Osteoblast (primary cell): ENCODE data around the gene NANS. TPM values are rescaled to one million over a fixed set of nuclear protein-coding genes. Genes with fewer than 3 reads are reported as not detected.
A peak's percentile ranks its signal among the peaks of the same experiment; 100 is the strongest.

Experiments
- DNase-seq: peaks from one replicate; pipeline ENCODE4 v3.0.0; 2011; ENCODE audit warnings: low spot score, mixed read lengths; ENCODE audit not compliant: insufficient read length; ENCODE audit errors: missing footprints
- H2AFZ ChIP-seq: 2 replicates; pipeline ENCODE4 v1.6.0; 2011; ENCODE audit warnings: mild to moderate bottlenecking, low read length
- H3K27ac ChIP-seq: 2 replicates; pipeline ENCODE4 v1.5.1; 2011; ENCODE audit warnings: mild to moderate bottlenecking, low read depth, low read length, moderate library complexity
- H3K27me3 ChIP-seq: 2 replicates; pipeline ENCODE4 v1.6.0; 2012; ENCODE audit warnings: mild to moderate bottlenecking, control low read depth, inconsistent platforms, low read length, moderate library complexity; ENCODE audit not compliant: insufficient read depth
- H3K36me3 ChIP-seq: 2 replicates; pipeline ENCODE4 v1.5.1; 2011; ENCODE audit warnings: mild to moderate bottlenecking, low read length, control low read depth, moderate library complexity; ENCODE audit not compliant: insufficient read depth
- H3K4me1 ChIP-seq: 2 replicates; pipeline ENCODE4 v1.5.1; 2011; ENCODE audit warnings: mild to moderate bottlenecking, low read length, control low read depth, moderate library complexity; ENCODE audit not compliant: insufficient read depth
- H3K4me2 ChIP-seq: 2 replicates; pipeline ENCODE4 v1.6.0; 2011; ENCODE audit warnings: mild to moderate bottlenecking, low read length; ENCODE audit not compliant: insufficient read depth
- H3K4me3 ChIP-seq: fragments of 200-600 bp; sonication (generic); 3 replicates; pipeline ENCODE4 v1.5.1; 2012; ENCODE audit warnings: mild to moderate bottlenecking, low read length, inconsistent platforms; ENCODE audit not compliant: insufficient read depth
- H3K79me2 ChIP-seq: 2 replicates; pipeline ENCODE4 v1.6.0; 2012; ENCODE audit warnings: mild to moderate bottlenecking, low read length, control low read depth, inconsistent platforms; ENCODE audit not compliant: insufficient read depth
- H3K9me3 ChIP-seq: 2 replicates; pipeline ENCODE4 v1.5.1; 2011; ENCODE audit warnings: low read depth, low read length, control low read depth
- H4K20me1 ChIP-seq: 2 replicates; pipeline ENCODE4 v1.6.0; 2012; ENCODE audit warnings: mild to moderate bottlenecking, low read length, control low read depth; ENCODE audit not compliant: insufficient read depth
- total RNA-seq: library from RNA; depleted of rRNA; stranded (reverse); fragments of >200 nt; gene quantifications from 2 replicates; pipeline ENCODE4 v1.2.3, GENCODE V29; 2012
- TF ChIP-seq, protein P1 (sequence below): IDR thresholded peaks from 2 replicates; pipeline ENCODE4 v1.5.1; 2011; ENCODE audit warnings: mild to moderate bottlenecking, low read depth, low read length, moderate library complexity; ENCODE audit errors: extremely low read depth

Gene NANS
- total RNA-seq, 1 donor, result 56.1 TPM

GRCh38 chr9:98038958-98039357 lies 17.6 kb upstream of the NANS start:
- no peaks in the 10 kb centered on the region for H3K79me2 ChIP-seq
- peaks cover 24% of the 10 kb centered on the region for H3K4me1 ChIP-seq
- H2AFZ ChIP-seq, result peak overlapping the region; percentile 48
- no peak overlapping the region for H3K4me3 ChIP-seq
- H3K36me3 ChIP-seq, result no peaks in the 10 kb centered on the region
- no peak overlapping the region for H3K4me2 ChIP-seq
- no peaks in the 10 kb centered on the region for H3K27me3 ChIP-seq
- DNase-seq, result no peak
- no peaks in the 10 kb centered on the region for H3K9me3 ChIP-seq
- TF ChIP-seq, protein P1, sequence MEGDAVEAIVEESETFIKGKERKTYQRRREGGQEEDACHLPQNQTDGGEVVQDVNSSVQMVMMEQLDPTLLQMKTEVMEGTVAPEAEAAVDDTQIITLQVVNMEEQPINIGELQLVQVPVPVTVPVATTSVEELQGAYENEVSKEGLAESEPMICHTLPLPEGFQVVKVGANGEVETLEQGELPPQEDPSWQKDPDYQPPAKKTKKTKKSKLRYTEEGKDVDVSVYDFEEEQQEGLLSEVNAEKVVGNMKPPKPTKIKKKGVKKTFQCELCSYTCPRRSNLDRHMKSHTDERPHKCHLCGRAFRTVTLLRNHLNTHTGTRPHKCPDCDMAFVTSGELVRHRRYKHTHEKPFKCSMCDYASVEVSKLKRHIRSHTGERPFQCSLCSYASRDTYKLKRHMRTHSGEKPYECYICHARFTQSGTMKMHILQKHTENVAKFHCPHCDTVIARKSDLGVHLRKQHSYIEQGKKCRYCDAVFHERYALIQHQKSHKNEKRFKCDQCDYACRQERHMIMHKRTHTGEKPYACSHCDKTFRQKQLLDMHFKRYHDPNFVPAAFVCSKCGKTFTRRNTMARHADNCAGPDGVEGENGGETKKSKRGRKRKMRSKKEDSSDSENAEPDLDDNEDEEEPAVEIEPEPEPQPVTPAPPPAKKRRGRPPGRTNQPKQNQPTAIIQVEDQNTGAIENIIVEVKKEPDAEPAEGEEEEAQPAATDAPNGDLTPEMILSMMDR, result no peak
- H3K27ac ChIP-seq, result no peak overlapping the region
- no peaks in the 10 kb centered on the region for H4K20me1 ChIP-seq

GRCh38 chr9:98039607-98040017 lies 16.9 kb upstream of the NANS start:
- TF ChIP-seq, protein P1, result no peak
- no peaks in the 10 kb centered on the region for H3K36me3 ChIP-seq
- H2AFZ ChIP-seq, result peak overlapping the region; percentile 48
- no peaks in the 10 kb centered on the region for H3K79me2 ChIP-seq
- no peaks in the 10 kb centered on the region for H4K20me1 ChIP-seq
- peak overlapping the region; percentile 30 for H3K4me2 ChIP-seq
- DNase-seq, result no peak
- no peaks in the 10 kb centered on the region for H3K27me3 ChIP-seq
- H3K4me3 ChIP-seq, result no peak overlapping the region
- no peaks in the 10 kb centered on the region for H3K9me3 ChIP-seq
- no peak overlapping the region for H3K27ac ChIP-seq
- H3K4me1 ChIP-seq, result peaks cover 22% of the 10 kb centered on the region

DNA sequence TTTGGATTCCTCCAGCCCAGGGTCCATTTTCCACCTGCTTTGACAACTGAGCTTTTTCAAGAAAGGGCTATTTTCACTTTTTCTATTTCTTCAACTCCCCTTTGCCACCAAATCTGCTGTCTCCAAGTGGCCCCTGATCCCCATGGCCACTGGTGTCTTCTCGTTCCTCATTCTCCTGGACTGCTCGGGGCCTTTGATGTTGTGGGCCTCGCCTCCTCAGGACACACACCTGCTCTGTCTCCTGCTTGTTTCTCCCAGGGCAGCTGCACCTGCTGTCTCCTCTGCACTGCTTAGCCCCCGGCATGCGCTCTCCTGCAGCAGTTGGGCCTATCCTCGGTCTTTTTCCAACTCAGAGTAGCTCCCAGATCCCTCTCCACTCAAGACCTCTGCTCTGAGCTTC lies 16.3 kb upstream of the NANS start:
- H3K27me3 ChIP-seq, result no peaks in the 10 kb centered on the region
- H3K79me2 ChIP-seq, result no peaks in the 10 kb centered on the region
- no peak overlapping the region for H3K4me2 ChIP-seq
- H3K9me3 ChIP-seq, result no peaks in the 10 kb centered on the region
- no peak for DNase-seq
- H2AFZ ChIP-seq, result no peak overlapping the region
- H3K36me3 ChIP-seq, result no peaks in the 10 kb centered on the region
- no peak overlapping the region for H3K4me3 ChIP-seq
- TF ChIP-seq, protein P1, result no peak
- no peak overlapping the region for H3K27ac ChIP-seq
- H4K20me1 ChIP-seq, result no peaks in the 10 kb centered on the region
- H3K4me1 ChIP-seq, result peaks cover 16% of the 10 kb centered on the region

DNA sequence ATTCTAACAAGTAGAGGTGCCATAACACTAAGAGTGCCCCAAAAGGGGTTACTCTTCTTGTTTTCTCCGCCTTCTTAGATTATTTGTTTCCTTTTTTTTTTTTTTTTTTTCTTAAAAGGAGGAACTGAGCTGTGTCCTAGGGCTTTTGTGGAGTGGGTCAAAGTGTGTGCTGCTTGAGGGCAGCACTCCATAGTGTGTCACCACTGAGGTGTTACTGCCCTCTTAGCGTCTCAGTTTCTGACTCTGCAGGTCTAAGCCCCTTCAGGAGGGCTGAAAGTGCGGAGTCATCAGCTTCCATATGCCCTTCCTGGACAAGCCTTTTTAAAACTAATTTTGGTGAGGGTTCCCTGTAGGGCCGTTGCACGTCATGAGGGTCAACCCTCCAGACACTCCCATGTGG lies 12.6 kb upstream of the NANS start:
- Histone ChIP-seq H3K9me3 (no peaks in the 10 kb centered on the region), H3K27me3 (no peaks in the 10 kb centered on the region), H3K79me2 (no peaks in the 10 kb centered on the region), H3K4me1 (peaks cover 8% of the 10 kb centered on the region), H3K4me3 (no peak overlapping the region), H4K20me1 (no peaks in the 10 kb centered on the region), H3K27ac (no peak overlapping the region), H3K4me2 (no peak overlapping the region), H2AFZ (no peak overlapping the region), H3K36me3 (no peaks in the 10 kb centered on the region)
- TF ChIP-seq, protein P1, result no peak
- no peak for DNase-seq
